ENCODE results near the gene DMRTA1. TPM values are rescaled to one million over a fixed set of nuclear protein-coding genes. Genes with fewer than 3 reads are reported as not detected.
"Not testable (repeated sequence)": the region's sequence is repeated elsewhere in the genome, so short reads cannot be mapped to it uniquely, and the experiment has no call there.

Gene DMRTA1
- 0.77 TPM for total RNA-seq
- long read RNA-seq, full-length matches to known transcripts, result 3 of 3 reads
- long read RNA-seq, partial matches to known transcripts, result 0 of 3 reads
- long read RNA-seq, other reads (novel, unspliced or antisense), result 0 of 3 reads

- intact Hi-C loops (cut with micrococcal nuclease), result no loop called here
- ATAC-seq, result peak; percentile 99
- DNase-seq, result peak; percentile 90
Measured at GRCh38 chr9:22446589-22446949, at the start of gene DMRTA1. DMRTA1 (plus strand) TSS chr9:22446824; CDS start chr9:22447066, 242 bp downstream.

- DNase-seq (no peak), ATAC-seq (no peak)
- intact Hi-C loops (cut with micrococcal nuclease), result no loop called here
Measured at GRCh38 chr9:22401671-22402070, 45.0 kb upstream of the DMRTA1 start.

GRCh38 chr9:22405869-22406659 is 40.6 kb upstream of the DMRTA1 start:
- ATAC-seq (no peak), DNase-seq (no peak)
- intact Hi-C loops (cut with micrococcal nuclease), result no loop called here

- intact Hi-C loops (cut with micrococcal nuclease), result loop anchor here (10.0 kb wide), 1 partner anchor 59 kb away; no protein-coding TSS in a partner anchor
- no peak for DNase-seq
- no peak for ATAC-seq
Measured at GRCh38 chr9:22413884-22414283, 32.7 kb upstream of the DMRTA1 start.

- intact Hi-C loops (cut with micrococcal nuclease), result loop anchor here (10.0 kb wide), 1 partner anchor 61 kb away; no protein-coding TSS in a partner anchor
- no peak for ATAC-seq
- no peak for DNase-seq
Measured at GRCh38 chr9:22415941-22416691, 30.5 kb upstream of the DMRTA1 start.

GRCh38 chr9:22416692-22417060 is 29.9 kb upstream of the DMRTA1 start:
- DNase-seq (no peak), ATAC-seq (no peak)
- intact Hi-C loops (cut with micrococcal nuclease), result loop anchor here (10.0 kb wide), 1 partner anchor 62 kb away; no protein-coding TSS in a partner anchor

- no peak for DNase-seq
- ATAC-seq, result no peak
- intact Hi-C loops (cut with micrococcal nuclease), result no loop called here
Measured at GRCh38 chr9:22423566-22423965, 23.1 kb upstream of the DMRTA1 start.

GRCh38 chr9:22424616-22425015 is 22.0 kb upstream of the DMRTA1 start:
- ATAC-seq, result no peak
- DNase-seq, result no peak
- intact Hi-C loops (cut with micrococcal nuclease), result no loop called here

- ATAC-seq (no peak), DNase-seq (no peak)
- intact Hi-C loops (cut with micrococcal nuclease), result no loop called here
Measured at GRCh38 chr9:22425551-22425950, 21.1 kb upstream of the DMRTA1 start.

- DNase-seq (no peak), ATAC-seq (no peak)
- intact Hi-C loops (cut with micrococcal nuclease), result no loop called here
Measured at GRCh38 chr9:22427226-22427880, 19.3 kb upstream of the DMRTA1 start.

GRCh38 chr9:22433691-22434090 is 12.9 kb upstream of the DMRTA1 start:
- DNase-seq (no peak), ATAC-seq (no peak)
- intact Hi-C loops (cut with micrococcal nuclease), result no loop called here

GRCh38 chr9:22435252-22435651 is 11.4 kb upstream of the DMRTA1 start:
- ATAC-seq; DNase-seq; intact Hi-C loops (cut with micrococcal nuclease): not testable (repeated sequence)

GRCh38 chr9:22437461-22438067 is 9.1 kb upstream of the DMRTA1 start:
- intact Hi-C loops (cut with micrococcal nuclease); DNase-seq; ATAC-seq: not testable (repeated sequence)

- intact Hi-C loops (cut with micrococcal nuclease), result no loop called here
- peak; percentile 18 for DNase-seq
- ATAC-seq, result no peak
Measured at GRCh38 chr9:22440841-22441240, 5.8 kb upstream of the DMRTA1 start.

GRCh38 chr9:22446950-22447617 is 460 bp downstream of the DMRTA1 start:
- intact Hi-C loops (cut with micrococcal nuclease), result no loop called here
- ATAC-seq (peak; percentile 93), DNase-seq (peak; percentile 80)

GRCh38 chr9:22447618-22448305 is 1.1 kb downstream of the DMRTA1 start:
- intact Hi-C loops (cut with micrococcal nuclease), result no loop called here
- no peak for ATAC-seq
- DNase-seq, result no peak

GRCh38 chr9:22449719-22450118 is 3.1 kb downstream of the DMRTA1 start:
- intact Hi-C loops (cut with micrococcal nuclease), result loop anchor here (5.0 to 10.0 kb wide), 3 partner anchors 142 to 637 kb away; no protein-coding TSS in a partner anchor
- DNase-seq (no peak), ATAC-seq (no peak)

- ATAC-seq (no peak), DNase-seq (peak; percentile 51)
- intact Hi-C loops (cut with micrococcal nuclease), result loop anchor here (5.0 to 10.0 kb wide), 3 partner anchors 145 to 640 kb away; no protein-coding TSS in a partner anchor
Measured at GRCh38 chr9:22452415-22453010, 5.9 kb downstream of the DMRTA1 start.
